Measurements from ENCODE around the gene EN1. TPM values are rescaled to one million over a fixed set of nuclear protein-coding genes. Genes with fewer than 3 reads are reported as not detected.

Gene EN1
- total and polyA plus RNA-seq, 2 donors (not counting 3 experiments of a cell fraction or from before 2014, with no cell fraction given), result not detected

DNA sequence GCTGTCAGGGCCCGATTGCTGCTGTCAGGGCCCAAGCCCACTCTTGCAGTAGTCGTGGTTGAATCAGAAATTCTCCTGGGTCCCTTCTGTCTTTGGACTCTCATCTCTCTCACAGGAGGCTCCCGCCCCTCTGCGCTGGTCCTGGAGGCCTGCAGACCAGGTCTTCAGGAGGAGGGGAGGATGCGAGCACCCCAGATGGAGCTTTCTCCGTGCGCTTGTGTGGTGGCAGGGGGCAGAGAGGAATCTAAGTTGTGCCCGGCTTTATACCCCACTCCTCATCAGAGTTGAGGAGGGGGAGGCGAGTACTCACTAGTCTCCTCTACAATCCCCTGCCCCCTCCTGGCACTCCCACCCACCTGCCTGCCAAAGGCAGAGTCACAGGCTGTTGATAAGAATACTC, 10.4 kb downstream of the EN1 start:
- CTCF ChIA-PET, result no interaction called here
- Histone ChIP-seq H3K27ac (ENCODE audit: insufficient read depth, low read depth, low read length) (no peak overlapping the region), H3K4me1 (ENCODE audit: control insufficient read depth, extremely low read depth, insufficient read depth, low read length) (no peaks in the 10 kb centered on the region), H4K20me1 (replicated peaks; ENCODE audit: control insufficient read depth, extremely low read depth, insufficient read depth, low read length) (no peaks in the 10 kb centered on the region), H3K27me3 (ENCODE audit: control insufficient read depth in 2 of 2, insufficient read depth in 2 of 2, low read length in 2 of 2) (peaks cover 87 to 94% of the 10 kb centered on the region in 2 experiments), H3K79me2 (ENCODE audit: control insufficient read depth, insufficient read depth, low read length) (no peaks in the 10 kb centered on the region), H3K4me3 (replicated peaks in 1 of 3; ENCODE audit: insufficient read depth in 1 of 3, low read depth in 1 of 3, low read length in 3 of 3) (no peak overlapping the region), H3K9ac (replicated peaks; ENCODE audit: extremely low read depth, insufficient read depth, low read length) (no peak overlapping the region), H3K9me3 (replicated peaks; ENCODE audit: control insufficient read depth, insufficient read depth, low read length) (no peaks in the 10 kb centered on the region), H3K36me3 (ENCODE audit: control insufficient read depth in 2 of 2, extremely low read depth in 1 of 2, insufficient read depth in 2 of 2, low read length in 2 of 2) (no peaks in the 10 kb centered on the region), H3K9me1 (replicated peaks; ENCODE audit: control insufficient read depth, extremely low read depth, insufficient read depth, low read length) (no peaks in the 10 kb centered on the region), H3K4me2 (ENCODE audit: insufficient read depth, low read length) (no peak overlapping the region), H2AFZ (ENCODE audit: low read depth, low read length) (no peak overlapping the region)
- no peak for FAIRE-seq
- intact Hi-C loops (cut with micrococcal nuclease) (no loop called here), dilution Hi-C loops (cut with MboI; ENCODE audit: extremely low pct_ligation_motif_present, low sequenced_read_pairs) (no loop called here)
- no peak for DNase-seq (ENCODE audit: low read depth, low spot score)
- POLR2A ChIA-PET, result no interaction called here
- no peak for TF ChIP-seq EZH2 (IDR thresholded peaks at IDR 0.05; ENCODE audit: borderline replicate concordance, low read depth, low read length, severe bottlenecking)
- TF ChIP-seq CTCF (IDR thresholded peaks at IDR 0.05; ENCODE audit: extremely low read depth in 1 of 2, insufficient read depth in 1 of 2, low read depth in 1 of 2, low read length in 2 of 2), result no peak
- TF ChIP-seq JUN (IDR thresholded peaks at IDR 0.05; ENCODE audit: borderline replicate concordance, insufficient read depth, insufficient read length, low read depth), result no peak
- TF ChIP-seq GATA2 (IDR thresholded peaks at IDR 0.05; ENCODE audit: insufficient read depth, insufficient read length, low read depth, low read length), result no peak
- no peak for TF ChIP-seq FOS (IDR thresholded peaks at IDR 0.05; ENCODE audit: borderline replicate concordance, insufficient read depth, low read length)
- TF ChIP-seq POLR2A (IDR thresholded peaks at IDR 0.05; ENCODE audit: low read depth, low read length), result no peak
- no peak for TF ChIP-seq POLR2AphosphoS5 (IDR thresholded peaks at IDR 0.05; ENCODE audit: insufficient read depth, low read depth, low read length)
- BruUV-seq (replicated peaks), result no TSS peak

Measured in endothelial cell of umbilical vein (primary cell).